IMR-90 (cell line): ENCODE measurements around the gene ZNF253. TPM values are rescaled to one million over a fixed set of nuclear protein-coding genes. Genes with fewer than 3 reads are reported as not detected.
A peak's percentile ranks its signal among the peaks of the same experiment; 100 is the strongest.

Experiments
- ATAC-seq: fragments of 200-7000 bp; cut with Tn5 transposase; 2 replicates; pipeline ENCODE4 v1.9.1; 2020; ENCODE audit warnings: low read depth, mild to moderate bottlenecking, moderate library complexity
- BruUV-seq: library from RNA; stranded (reverse); fragments of 400-500 nt; replicated peaks from 2 replicates; lab custom pipeline; 2021; lab: Mats Ljungman, UMichigan
- CTCF ChIA-PET: fragments of 300-600 bp; formaldehyde crosslinking; extraction: SDS; loops from one replicate; lab custom pipeline; 2021; ENCODE audit warnings: antibody characterized with exemption; lab: Yijun Ruan, JAX
- POLR2A ChIA-PET: fragments of 300-600 bp; sonication (Branson Sonifier 250); formaldehyde crosslinking; loops from one replicate; lab custom pipeline; 2022; ENCODE audit warnings: antibody characterized with exemption; ENCODE audit not compliant: unreplicated experiment; lab: Charles Lee
- DNase-seq: peaks from one replicate; pipeline ENCODE4 v3.0.0; 2013
- H2AFZ ChIP-seq: replicated peaks from 2 replicates; pipeline ENCODE3; 2013; ENCODE audit warnings: low read length, mild to moderate bottlenecking; ENCODE audit not compliant: poor library complexity
- H2AK5ac ChIP-seq: 2 replicates; pipeline ENCODE4 v1.6.1; 2013; ENCODE audit warnings: low read depth, low read length, inconsistent platforms
- H2AK9ac ChIP-seq: replicated peaks from 2 replicates; pipeline ENCODE3; 2013; ENCODE audit warnings: mild to moderate bottlenecking, low read depth, low read length, moderate library complexity; ENCODE audit not compliant: poor library complexity
- H2BK120ac ChIP-seq: 2 replicates; pipeline ENCODE4 v1.6.1; 2013; ENCODE audit warnings: low read depth, low read length, inconsistent platforms
- H2BK15ac ChIP-seq: 3 replicates; pipeline ENCODE4 v1.6.1; 2013; ENCODE audit warnings: low read depth, low read length, inconsistent platforms
- H2BK20ac ChIP-seq: 2 replicates; pipeline ENCODE4 v1.6.1; 2013; ENCODE audit warnings: low read depth, mild to moderate bottlenecking, inconsistent platforms, low read length, moderate library complexity
- H2BK5ac ChIP-seq: 2 replicates; pipeline ENCODE4 v1.6.1; 2013; ENCODE audit warnings: mild to moderate bottlenecking, low read depth, low read length, inconsistent platforms; ENCODE audit not compliant: poor library complexity, severe bottlenecking
- H3K14ac ChIP-seq: replicated peaks from 2 replicates; pipeline ENCODE4 v1.6.1; 2013; ENCODE audit warnings: low read depth, low read length, inconsistent platforms
- H3K18ac ChIP-seq: 2 replicates; pipeline ENCODE4 v1.6.1; 2013; ENCODE audit warnings: low read depth, low read length, control low read depth
- H3K23ac ChIP-seq: 2 replicates; pipeline ENCODE4 v1.6.1; 2013; ENCODE audit warnings: low read depth, low read length, inconsistent platforms
- H3K27ac ChIP-seq: 2 replicates; pipeline ENCODE4 v1.5.1; 2013; ENCODE audit warnings: mild to moderate bottlenecking, control low read depth, low read length; ENCODE audit not compliant: insufficient read depth
- H3K27me3 ChIP-seq: 2 replicates; pipeline ENCODE4 v1.6.1; 2013; ENCODE audit warnings: low read length; ENCODE audit not compliant: control insufficient read depth, insufficient read depth
- H3K36me3 ChIP-seq: 2 replicates; pipeline ENCODE4 v1.6.1; 2013; ENCODE audit warnings: low read length, mixed read lengths; ENCODE audit not compliant: control insufficient read depth, insufficient read depth
- H3K4ac ChIP-seq: 2 replicates; pipeline ENCODE4 v1.6.1; 2013; ENCODE audit warnings: low read depth, low read length, inconsistent platforms
- H3K4me1 ChIP-seq: 2 replicates; pipeline ENCODE4 v1.6.1; 2013; ENCODE audit warnings: low read length, mixed read lengths; ENCODE audit not compliant: control insufficient read depth, insufficient read depth
- H3K4me2 ChIP-seq: 2 replicates; pipeline ENCODE4 v1.6.1; 2013; ENCODE audit warnings: low read depth, mild to moderate bottlenecking, control low read depth, low read length, moderate library complexity
- H3K4me3 ChIP-seq: 2 replicates; pipeline ENCODE4 v1.5.1; 2013; ENCODE audit warnings: low read depth, mild to moderate bottlenecking, control low read depth, low read length, moderate library complexity; ENCODE audit not compliant: insufficient read depth
- H3K56ac ChIP-seq: 2 replicates; pipeline ENCODE4 v1.6.1; 2013; ENCODE audit warnings: low read length, inconsistent platforms; ENCODE audit not compliant: insufficient read depth; ENCODE audit errors: extremely low read depth
- H3K79me1 ChIP-seq, 2 experiments: 2 replicates each; pipeline ENCODE4 v1.6.1; 2013; ENCODE audit warnings: low read length in 2 of 2, inconsistent platforms in 1 of 2, low read depth in 1 of 2
- H3K9ac ChIP-seq: 2 replicates; pipeline ENCODE4 v1.6.1; 2013; ENCODE audit warnings: low read depth, low read length, control low read depth
- H3K9me1 ChIP-seq: 2 replicates; pipeline ENCODE4 v1.6.1; 2013; ENCODE audit warnings: low read length, inconsistent platforms; ENCODE audit not compliant: insufficient read depth
- H3K9me3 ChIP-seq: 2 replicates; pipeline ENCODE4 v1.6.1; 2013; ENCODE audit warnings: low read length; ENCODE audit not compliant: control insufficient read depth, insufficient read depth
- H4K20me1 ChIP-seq: 2 replicates; pipeline ENCODE4 v1.6.1; 2013; ENCODE audit warnings: low read length, inconsistent platforms; ENCODE audit not compliant: insufficient read depth
- H4K5ac ChIP-seq: 2 replicates; pipeline ENCODE4 v1.6.1; 2013; ENCODE audit warnings: mild to moderate bottlenecking, low read depth, low read length, control low read depth
- H4K8ac ChIP-seq, 2 experiments: 2 replicates each; pipeline ENCODE4 v1.6.1; 2013; ENCODE audit warnings: low read depth in 2 of 2, low read length in 2 of 2, control low read depth in 1 of 2, inconsistent platforms in 1 of 2
- H4K91ac ChIP-seq: 2 replicates; pipeline ENCODE4 v1.6.1; 2013; ENCODE audit warnings: low read depth, low read length, inconsistent platforms; ENCODE audit not compliant: insufficient read depth
- CEBPB ChIP-seq: IDR thresholded peaks from 2 replicates; pipeline ENCODE4 v1.6.1; 2012; ENCODE audit warnings: low read depth, low read length, improper control_type of control experiment
- CHD1 ChIP-seq: IDR thresholded peaks from 2 replicates; pipeline ENCODE4 v1.6.1; 2012; ENCODE audit warnings: low read depth, low read length, improper control_type of control experiment
- CTCF ChIP-seq: conservative IDR thresholded peaks from 2 replicates; pipeline ENCODE4 v1.5.1; 2012; ENCODE audit warnings: mild to moderate bottlenecking, low read depth, low read length, improper control_type of control experiment
- MAFK ChIP-seq: IDR thresholded peaks from 2 replicates; pipeline ENCODE4 v1.6.1; 2012; ENCODE audit warnings: low read depth, low read length, improper control_type of control experiment
- MAZ ChIP-seq: IDR thresholded peaks from 2 replicates; pipeline ENCODE4 v1.6.1; 2012; ENCODE audit warnings: low read depth, mild to moderate bottlenecking, low read length, improper control_type of control experiment, moderate library complexity, borderline replicate concordance
- MXI1 ChIP-seq: IDR thresholded peaks from 2 replicates; pipeline ENCODE4 v1.6.1; 2012; ENCODE audit warnings: low read depth, mild to moderate bottlenecking, low read length, moderate library complexity, borderline replicate concordance
- POLR2A ChIP-seq: IDR thresholded peaks from 2 replicates; pipeline ENCODE4 v1.6.1; 2012; ENCODE audit warnings: mild to moderate bottlenecking, low read depth, low read length
- RAD21 ChIP-seq: IDR thresholded peaks from 2 replicates; pipeline ENCODE4 v1.6.1; 2012; ENCODE audit warnings: low read length, improper control_type of control experiment
- RCOR1 ChIP-seq: IDR thresholded peaks from 2 replicates; pipeline ENCODE4 v1.6.1; 2012; ENCODE audit warnings: mild to moderate bottlenecking, low read length, improper control_type of control experiment; ENCODE audit not compliant: insufficient replicate concordance
- RFX5 ChIP-seq: IDR thresholded peaks from 2 replicates; pipeline ENCODE4 v1.8.0; 2012; ENCODE audit warnings: low read depth, mild to moderate bottlenecking, low read length, moderate library complexity
- SMC3 ChIP-seq: fragments of 150-350 bp; IDR thresholded peaks from 2 replicates; pipeline ENCODE4 v1.6.1; 2016; ENCODE audit warnings: low read depth, mild to moderate bottlenecking, antibody characterized with exemption, low read length, moderate library complexity
- WGBS, 2 experiments: methylation state at CpG; one replicate each; pipeline versions ENCODE4 v1.1.5 to v1.1.7; 2013; ENCODE audit warnings: missing lambda C conversion rate in 2 of 2; ENCODE audit not compliant: insufficient read length in 1 of 2; ENCODE audit errors: extremely low coverage in 2 of 2; 5-methylcytosine and 5-hydroxymethylcytosine counted together
- dilution Hi-C: fragments of 300-500 bp; cut with HindIII; formaldehyde crosslinking; loops from one replicate; pipeline ENCODE4 v1.14.3; 2018; ENCODE audit warnings: low sequenced_read_pairs; ENCODE audit not compliant: unreplicated experiment
- in situ Hi-C: fragments of 300-500 bp; cut with MboI; formaldehyde crosslinking; loops from 3 replicates; pipeline ENCODE4 v1.14.3; 2019; ENCODE audit warnings: low sequenced_read_pairs, inconsistent platforms, mixed read lengths
- intact Hi-C: fragments of 100-400 bp; cut with micrococcal nuclease; formaldehyde crosslinking; loops from 2 replicates; pipeline ENCODE4 v1.10.0; 2022
- polyA plus RNA-seq, 3 experiments: library from polyadenylated mRNA; depleted of rRNA; stranded (reverse); fragments of >200 nt; gene quantifications; 2 replicates each; pipeline ENCODE4 v1.2.3, GENCODE V29; 2012; ENCODE audit warnings: low replicate concordance in 1 of 3
- total RNA-seq: library from RNA; depleted of rRNA; stranded (reverse); fragments of >200 nt; gene quantifications from 2 replicates; pipeline ENCODE4 v1.2.3, GENCODE V29; 2012
- TF ChIP-seq, protein P1 (sequence below): fragments of 150-350 bp; IDR thresholded peaks from 2 replicates; pipeline ENCODE4 v1.6.1; 2016; ENCODE audit warnings: low read depth, mild to moderate bottlenecking, low read length, moderate library complexity, borderline replicate concordance
- TF ChIP-seq, protein P2 (sequence below): fragments of 150-350 bp; IDR thresholded peaks from 2 replicates; pipeline ENCODE4 v1.6.1; 2017; ENCODE audit warnings: mild to moderate bottlenecking, antibody characterized with exemption, low read length, low read depth

ZNF253 gene
- total and polyA plus RNA-seq, 2 of the 4 experiments (the other 2 are of a cell fraction) = 0.74 to 3.4 TPM

DNA sequence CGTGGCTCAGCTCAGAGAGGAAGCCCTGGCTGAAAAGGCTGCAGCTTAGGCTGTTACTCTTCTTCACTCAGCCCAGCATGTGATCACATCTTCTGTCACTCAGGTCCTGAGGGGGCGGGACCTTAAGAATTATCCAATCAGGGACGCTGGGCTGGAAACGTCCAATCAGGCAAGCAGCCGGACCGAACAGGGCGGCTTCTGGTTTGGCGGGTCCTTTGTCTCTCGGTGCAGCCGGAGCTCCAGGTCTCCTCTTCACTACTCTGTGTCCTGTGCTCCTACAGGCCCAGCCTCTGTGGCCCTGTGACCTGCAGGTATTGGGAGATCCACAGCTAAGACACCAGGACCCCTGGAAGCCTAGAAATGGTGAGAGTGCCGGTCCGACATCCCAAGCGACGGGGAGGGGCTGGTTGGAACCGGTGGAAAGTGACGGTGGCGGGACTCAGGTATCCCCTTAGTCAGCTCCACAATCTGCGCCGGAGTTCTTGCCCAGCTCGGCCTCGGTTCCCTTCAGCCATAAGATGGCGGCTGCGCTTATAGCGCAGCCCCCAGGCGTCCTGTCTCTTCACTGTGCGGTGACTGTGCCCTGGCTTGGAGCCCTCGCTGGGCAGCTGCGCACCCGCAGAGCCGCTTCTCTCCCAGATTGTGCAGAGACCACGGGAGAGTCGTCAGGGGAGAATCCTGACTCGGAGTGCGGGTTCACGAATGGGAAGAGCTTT, 35.2 kb downstream of the ZNF253 start, which contains the start of gene ZNF93:
TSS of gene ZNF93 (plus strand) at position 218 of the 716 bp plus-strand sequence. CDS start at position 361, 143 bp downstream.
- peak within 1 kb of the TSS; percentile 79 to 88 for H4K8ac ChIP-seq
- peak within 1 kb of the TSS; percentile 85 for H3K9ac ChIP-seq
- H3K4me2 ChIP-seq = peak within 1 kb of the TSS; percentile 76
- H2BK15ac ChIP-seq = 0 out of 3 replicates have a peak within 1 kb of the TSS, but pooled peaks have one; percentile 10
- ATAC-seq = peak; percentile 94
- BruUV-seq = TSS peak; percentile 30
- H3K9me1 ChIP-seq = no peaks in the 10 kb centered on the region
- CTCF ChIA-PET = interaction anchor here (0.7 kb wide), 1 partner anchor 20 kb away, joined by 3 read pairs; no protein-coding TSS in a partner anchor
- dilution Hi-C loops (no loop called here), intact Hi-C loops (loop anchor here (2.0 kb wide), 1 partner anchor 58 kb away; no protein-coding TSS in a partner anchor), in situ Hi-C loops (no loop called here)
- H4K5ac ChIP-seq = peak within 1 kb of the TSS; percentile 46
- peak within 1 kb of the TSS; percentile 57; the same call in 1 of the 2 replicates for H3K23ac ChIP-seq
- peak within 1 kb of the TSS; percentile 73 for H3K4me3 ChIP-seq
- DNase-seq = peak; percentile 96
- H3K4me1 ChIP-seq = no peaks in the 10 kb centered on the region
- H2AK5ac ChIP-seq = peak within 1 kb of the TSS; percentile 52; the same call in 1 of the 2 replicates
- H2AK9ac ChIP-seq = peak within 1 kb of the TSS; percentile 60
- peaks cover 12% of the 10 kb centered on the region for H3K9me3 ChIP-seq
- 0% methylated on average over 11 of the region's 35 CpGs; no CpG with 5 or more reads in 1 of the 2 experiments for WGBS, 2 experiments
- no peaks in the 10 kb centered on the region; the same call in 1 of the 2 replicates for H3K36me3 ChIP-seq
- H3K56ac ChIP-seq = peak within 1 kb of the TSS; percentile 83
- H3K79me1 ChIP-seq = peaks cover 0 to 7% of the 10 kb centered on the region in 2 experiments; a peak in 1 of 4 replicates
- no peaks in the 10 kb centered on the region for H3K27me3 ChIP-seq
- H3K27ac ChIP-seq = peak within 1 kb of the TSS; percentile 83
- H4K91ac ChIP-seq = peak within 1 kb of the TSS; percentile 59
- POLR2A ChIA-PET = interaction anchor here (0.6 to 2.0 kb wide), 4 partner anchors 10 to 124 kb away, joined by 3 to 7 read pairs (median 4); partner anchors contain the start of gene ZNF253
- H3K18ac ChIP-seq = peak within 1 kb of the TSS; percentile 24; the same call in 1 of the 2 replicates
- H3K4ac ChIP-seq = peak within 1 kb of the TSS; percentile 76
- peak within 1 kb of the TSS; percentile 62 for H3K14ac ChIP-seq
- no peak within 1 kb of the TSS; the same call in 1 of the 2 replicates for H2BK120ac ChIP-seq
- no peaks in the 10 kb centered on the region; the same call in 1 of the 2 replicates for H4K20me1 ChIP-seq
- H2BK20ac ChIP-seq = no peak within 1 kb of the TSS
- H2AFZ ChIP-seq = peak within 1 kb of the TSS; percentile 96
- peak within 1 kb of the TSS; percentile 81 for H2BK5ac ChIP-seq
- TF ChIP-seq RFX5 (no peak), CEBPB (no peak), CHD1 (no peak), CTCF (no peak), MAZ (0 out of 2 replicates have a peak, but pooled peaks have one; percentile 12), RAD21 (no peak), MXI1 (0 out of 2 replicates have a peak, but pooled peaks have one; percentile 32), POLR2A (peak; percentile 67; the same call in 1 of the 2 replicates), RCOR1 (no peak), MAFK (no peak), SMC3 (no peak)
- TF ChIP-seq, protein P1, sequence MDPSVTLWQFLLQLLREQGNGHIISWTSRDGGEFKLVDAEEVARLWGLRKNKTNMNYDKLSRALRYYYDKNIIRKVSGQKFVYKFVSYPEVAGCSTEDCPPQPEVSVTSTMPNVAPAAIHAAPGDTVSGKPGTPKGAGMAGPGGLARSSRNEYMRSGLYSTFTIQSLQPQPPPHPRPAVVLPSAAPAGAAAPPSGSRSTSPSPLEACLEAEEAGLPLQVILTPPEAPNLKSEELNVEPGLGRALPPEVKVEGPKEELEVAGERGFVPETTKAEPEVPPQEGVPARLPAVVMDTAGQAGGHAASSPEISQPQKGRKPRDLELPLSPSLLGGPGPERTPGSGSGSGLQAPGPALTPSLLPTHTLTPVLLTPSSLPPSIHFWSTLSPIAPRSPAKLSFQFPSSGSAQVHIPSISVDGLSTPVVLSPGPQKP = no peak
- TF ChIP-seq, protein P2, sequence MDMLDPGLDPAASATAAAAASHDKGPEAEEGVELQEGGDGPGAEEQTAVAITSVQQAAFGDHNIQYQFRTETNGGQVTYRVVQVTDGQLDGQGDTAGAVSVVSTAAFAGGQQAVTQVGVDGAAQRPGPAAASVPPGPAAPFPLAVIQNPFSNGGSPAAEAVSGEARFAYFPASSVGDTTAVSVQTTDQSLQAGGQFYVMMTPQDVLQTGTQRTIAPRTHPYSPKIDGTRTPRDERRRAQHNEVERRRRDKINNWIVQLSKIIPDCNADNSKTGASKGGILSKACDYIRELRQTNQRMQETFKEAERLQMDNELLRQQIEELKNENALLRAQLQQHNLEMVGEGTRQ = peak; percentile 94
